ENCODE data around the gene CHST8.
A peak's percentile ranks its signal among the peaks of the same experiment; 100 is the strongest.
"Not testable (repeated sequence)": the region's sequence is repeated elsewhere in the genome, so short reads cannot be mapped to it uniquely, and the experiment has no call there.

Gene CHST8

DNA sequence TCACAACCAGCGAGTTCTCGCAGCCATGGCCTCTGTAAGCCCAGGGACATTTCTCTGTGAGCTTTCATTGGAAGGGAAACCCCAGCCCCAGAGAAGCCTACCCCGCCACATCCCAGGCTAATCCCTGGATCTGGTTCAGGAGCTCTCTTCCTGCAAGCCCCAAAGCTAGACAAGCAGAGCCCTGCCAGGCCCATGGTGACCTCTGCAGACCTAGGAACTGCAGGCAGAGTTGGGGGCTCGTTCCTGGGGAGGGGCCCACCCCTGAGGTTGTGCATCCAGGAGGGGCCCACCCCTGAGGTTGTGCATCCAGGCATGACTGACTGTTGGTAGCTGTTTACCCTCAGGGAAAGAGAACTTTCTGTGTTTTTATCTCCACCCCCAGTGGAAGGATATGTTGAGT lies 196.7 kb downstream of the CHST8 start:
- Histone ChIP-seq H3K9ac (ENCODE audit: low read length) (no peak overlapping the region), H3K4me3 (ENCODE audit: low read depth, low read length) (no peak overlapping the region), H3K36me3 (ENCODE audit: control insufficient read depth, insufficient read depth, low read length) (peaks cover 5% of the 10 kb centered on the region), H3K9me3 (ENCODE audit: control insufficient read depth, insufficient read depth, low read depth, low read length) (no peaks in the 10 kb centered on the region), H3K4me1 (ENCODE audit: control insufficient read depth, insufficient read depth, low read length) (peaks cover 18% of the 10 kb centered on the region), H3K27ac (ENCODE audit: low read depth, low read length) (no peak overlapping the region), H3K27me3 (ENCODE audit: control insufficient read depth, insufficient read depth, low read length) (peaks cover 7% of the 10 kb centered on the region; the same call in 1 of the 2 replicates)

DNA sequence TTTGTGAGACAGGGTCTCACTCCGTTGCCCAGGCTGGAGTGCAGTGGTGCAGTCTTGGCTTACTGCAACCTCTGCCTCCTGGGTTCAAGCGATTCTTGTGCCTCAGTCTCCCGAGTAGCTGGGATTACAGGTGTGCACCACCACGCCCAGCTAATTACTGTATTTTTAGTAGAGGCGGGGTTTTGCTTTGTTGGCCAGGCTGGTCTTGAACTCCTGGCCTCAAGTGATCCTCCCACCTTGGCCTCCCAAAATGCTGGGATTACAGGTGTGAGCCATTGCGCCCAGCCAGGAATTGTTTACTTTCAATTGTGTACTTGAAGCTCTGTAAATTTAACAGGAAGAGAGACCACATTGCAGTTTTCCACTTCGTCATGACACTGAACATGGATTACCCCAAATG lies 197.3 kb downstream of the CHST8 start:
- not testable (repeated sequence) for H3K27ac ChIP-seq (ENCODE audit: low read depth, low read length); H3K9me3 ChIP-seq (ENCODE audit: control insufficient read depth, insufficient read depth, low read depth, low read length); H3K9ac ChIP-seq (ENCODE audit: low read length); H3K27me3 ChIP-seq (ENCODE audit: control insufficient read depth, insufficient read depth, low read length); H3K4me3 ChIP-seq (ENCODE audit: low read depth, low read length); H3K36me3 ChIP-seq (ENCODE audit: control insufficient read depth, insufficient read depth, low read length)
- H3K4me1 ChIP-seq (ENCODE audit: control insufficient read depth, insufficient read depth, low read length) = peaks cover 18% of the 10 kb centered on the region

DNA sequence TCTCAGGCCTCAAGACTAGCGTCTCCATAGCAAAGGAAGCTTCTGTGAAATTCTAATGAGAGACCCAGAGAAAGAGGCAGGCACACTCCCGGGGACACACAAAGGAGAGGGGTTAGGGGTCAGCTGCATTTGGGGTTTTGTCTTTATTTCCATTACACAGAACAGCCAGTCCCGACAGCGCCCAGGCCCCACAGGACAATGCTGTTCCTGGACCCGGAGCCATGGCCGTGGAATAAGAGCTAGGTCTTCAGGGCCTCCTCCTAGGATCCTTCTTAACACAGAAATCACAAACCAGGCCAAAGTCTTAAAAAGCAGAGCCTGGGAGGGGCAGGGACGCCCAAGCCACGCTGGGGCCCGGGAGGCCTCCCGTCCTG lies 197.7 kb downstream of the CHST8 start:
- Histone ChIP-seq H3K27ac (ENCODE audit: low read depth, low read length) (no peak overlapping the region), H3K4me3 (ENCODE audit: low read depth, low read length) (peak overlapping the region; percentile 66), H3K9me3 (ENCODE audit: control insufficient read depth, insufficient read depth, low read depth, low read length) (no peaks in the 10 kb centered on the region), H3K4me1 (ENCODE audit: control insufficient read depth, insufficient read depth, low read length) (peaks cover 18% of the 10 kb centered on the region), H3K36me3 (ENCODE audit: control insufficient read depth, insufficient read depth, low read length) (no peaks in the 10 kb centered on the region), H3K9ac (ENCODE audit: low read length) (peak overlapping the region; percentile 39), H3K27me3 (ENCODE audit: control insufficient read depth, insufficient read depth, low read length) (peaks cover 7% of the 10 kb centered on the region; the same call in 1 of the 2 replicates)

DNA sequence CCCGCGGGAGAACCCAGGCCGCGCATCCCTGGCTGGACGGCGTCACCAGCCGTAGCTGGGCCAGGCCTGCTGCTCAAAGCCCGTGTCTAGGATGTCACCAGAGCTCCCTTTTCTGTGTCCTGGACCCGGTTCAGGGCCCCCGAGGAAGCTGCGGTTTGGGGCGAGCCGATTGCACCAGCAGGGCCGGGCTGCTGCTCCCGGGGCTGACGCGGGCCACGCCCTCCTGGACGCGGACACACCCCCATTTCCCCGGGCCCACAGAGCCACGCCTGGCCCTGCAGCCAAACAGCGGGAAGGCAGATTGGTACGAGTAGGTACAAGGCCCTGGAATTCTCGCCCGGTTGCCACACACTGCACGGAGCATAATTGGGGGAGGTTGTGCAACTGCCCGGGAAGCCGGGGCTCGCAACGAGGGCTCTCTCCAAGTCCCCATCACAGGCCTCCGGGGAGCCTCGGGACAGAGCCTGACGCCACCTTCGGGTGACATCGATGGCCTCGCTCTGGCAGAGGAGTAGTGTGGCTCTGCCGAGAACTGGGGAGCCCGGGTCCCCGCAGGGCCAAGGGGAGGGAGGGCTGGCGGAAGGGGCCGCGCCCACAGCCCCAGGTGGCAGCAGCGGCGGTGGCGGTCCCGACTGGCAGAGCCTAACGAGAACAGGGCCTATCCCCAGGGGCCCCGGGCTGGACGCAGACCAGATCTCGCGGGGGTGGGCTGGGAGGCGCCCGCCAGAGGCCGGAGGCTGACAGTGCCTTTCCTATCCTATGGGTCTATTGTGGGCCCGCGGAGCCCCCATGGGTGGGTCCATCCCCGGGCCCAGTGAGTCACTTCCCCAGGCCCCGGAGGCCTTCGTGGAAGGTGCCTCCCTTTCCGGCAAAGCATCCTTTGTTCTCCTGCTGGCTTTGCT lies 198.4 kb downstream of the CHST8 start:
- H3K9me3 ChIP-seq (ENCODE audit: control insufficient read depth, insufficient read depth, low read depth, low read length) = no peaks in the 10 kb centered on the region
- peak overlapping the region; percentile 59 for H3K9ac ChIP-seq (ENCODE audit: low read length)
- H3K36me3 ChIP-seq (ENCODE audit: control insufficient read depth, insufficient read depth, low read length) = no peaks in the 10 kb centered on the region
- H3K27ac ChIP-seq (ENCODE audit: low read depth, low read length) = no peak overlapping the region
- peak overlapping the region; percentile 66 for H3K4me3 ChIP-seq (ENCODE audit: low read depth, low read length)
- H3K4me1 ChIP-seq (ENCODE audit: control insufficient read depth, insufficient read depth, low read length) = peaks cover 18% of the 10 kb centered on the region
- peaks cover 7% of the 10 kb centered on the region; the same call in 1 of the 2 replicates for H3K27me3 ChIP-seq (ENCODE audit: control insufficient read depth, insufficient read depth, low read length)

DNA sequence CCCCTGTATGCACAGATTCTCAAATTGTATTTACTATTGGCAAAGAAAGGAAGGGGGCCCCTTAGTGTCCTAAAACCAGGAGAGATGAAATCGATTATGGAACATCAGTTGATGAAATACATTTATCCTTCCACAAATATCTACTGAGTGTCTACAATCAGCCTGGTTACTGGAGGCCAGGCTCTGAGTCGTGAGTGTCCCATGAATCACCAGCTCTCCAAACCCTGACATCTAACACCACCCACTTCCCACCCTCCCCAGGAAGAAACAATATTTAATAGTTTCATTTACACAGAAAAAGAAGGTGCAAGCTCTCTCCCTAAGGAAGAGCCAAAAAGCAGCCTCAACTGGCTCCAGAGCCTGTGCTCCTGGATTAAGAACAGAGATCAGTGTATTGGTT lies 200.1 kb downstream of the CHST8 start:
- no peak overlapping the region for H3K27ac ChIP-seq (ENCODE audit: low read depth, low read length)
- no peaks in the 10 kb centered on the region for H3K9me3 ChIP-seq (ENCODE audit: control insufficient read depth, insufficient read depth, low read depth, low read length)
- no peaks in the 10 kb centered on the region for H3K36me3 ChIP-seq (ENCODE audit: control insufficient read depth, insufficient read depth, low read length)
- no peak overlapping the region for H3K9ac ChIP-seq (ENCODE audit: low read length)
- H3K4me3 ChIP-seq (ENCODE audit: low read depth, low read length) = no peak overlapping the region
- peaks cover 15% of the 10 kb centered on the region for H3K4me1 ChIP-seq (ENCODE audit: control insufficient read depth, insufficient read depth, low read length)
- peaks cover 7% of the 10 kb centered on the region; the same call in 1 of the 2 replicates for H3K27me3 ChIP-seq (ENCODE audit: control insufficient read depth, insufficient read depth, low read length)

Data from HUES6 (cell line).